GM21528 (cell line): ENCODE measurements around the gene PLPPR1.
"Not testable (repeated sequence)": the region's sequence is repeated elsewhere in the genome, so short reads cannot be mapped to it uniquely, and the experiment has no call there.

Experiments
- ATAC-seq: cut with Tn5 transposase; IDR thresholded peaks from one replicate; pipeline ENCODE4 v1.9.1; 2021; ENCODE audit warnings: mild to moderate bottlenecking, moderate library complexity; ENCODE audit not compliant: unreplicated experiment, low FRiP score

Gene PLPPR1

GRCh38 chr9:101039581-101039980 lies 11.1 kb downstream of the PLPPR1 start:
- not testable (repeated sequence) for ATAC-seq

DNA sequence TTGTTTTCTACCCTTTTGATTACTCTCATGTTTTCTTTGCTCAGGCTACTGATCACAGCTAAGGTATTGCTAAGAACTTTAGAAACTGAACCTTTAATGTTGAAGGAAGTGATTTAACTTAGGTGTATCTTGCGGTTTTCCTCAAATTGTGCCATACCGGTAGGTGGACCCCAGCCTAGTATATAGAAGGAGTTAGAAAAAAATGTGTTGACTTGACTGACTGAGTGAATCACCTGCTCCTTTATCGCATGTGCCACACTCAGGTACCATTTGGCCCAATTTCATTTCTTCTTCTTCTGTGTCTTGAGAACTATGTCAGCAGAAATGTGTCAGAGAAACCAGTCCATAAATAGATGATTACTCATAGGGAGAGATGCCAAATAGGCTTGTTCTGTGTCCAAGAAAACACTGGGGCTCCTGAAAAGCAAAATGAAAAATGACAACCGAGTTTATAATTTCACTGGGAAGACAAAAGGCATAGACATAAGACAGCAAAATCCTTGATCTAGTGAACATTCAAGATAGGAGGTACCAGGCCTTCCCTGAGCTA lies 19.4 kb downstream of the PLPPR1 start:
- ATAC-seq = no peak

GRCh38 chr9:101050650-101051049 lies 22.1 kb downstream of the PLPPR1 start:
- no peak for ATAC-seq

DNA sequence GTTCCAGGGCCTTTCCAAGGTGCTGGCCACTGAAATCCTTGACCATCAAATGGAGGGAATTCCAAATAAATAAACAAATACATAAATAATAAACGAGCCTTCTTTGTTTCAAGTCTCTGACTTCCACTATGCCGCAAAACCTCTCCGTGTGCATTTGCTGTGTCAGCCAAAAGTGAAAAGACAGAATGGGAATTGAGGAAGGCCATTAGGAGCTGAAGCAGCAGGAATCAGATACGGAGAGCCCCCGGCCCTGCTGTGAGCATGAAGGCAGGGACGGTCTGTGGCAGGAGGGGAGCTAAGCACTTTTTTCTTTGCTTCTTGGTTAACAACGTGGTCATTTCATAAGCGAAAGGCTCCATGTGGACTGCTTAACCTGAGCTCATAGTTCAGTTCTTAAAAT lies 26.1 kb downstream of the PLPPR1 start:
- no peak for ATAC-seq

GRCh38 chr9:101055516-101055915 lies 27.0 kb downstream of the PLPPR1 start:
- ATAC-seq = no peak

DNA sequence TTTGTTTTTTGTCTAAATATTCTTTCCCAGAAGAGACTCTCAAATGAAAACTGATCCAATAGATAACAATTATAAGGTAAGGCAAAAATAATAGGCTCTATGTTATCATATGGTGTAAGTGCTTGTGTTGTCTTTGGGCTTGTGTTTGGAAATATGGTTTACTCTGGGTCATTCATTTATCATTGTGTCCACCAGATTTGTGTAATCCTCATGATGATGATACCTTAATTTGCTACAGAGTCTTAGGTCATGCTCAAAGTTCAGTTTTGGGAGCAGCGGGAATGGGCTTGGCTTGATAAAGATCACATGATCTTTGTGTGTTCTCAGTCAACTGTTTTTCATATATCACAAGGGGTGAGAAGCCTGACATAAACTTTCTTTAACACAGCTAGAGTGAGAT lies 34.2 kb downstream of the PLPPR1 start:
- no peak for ATAC-seq

- no peak for ATAC-seq
These were observed 34.7 kb downstream of the PLPPR1 start for GRCh38 chr9:101063192-101063591.

DNA sequence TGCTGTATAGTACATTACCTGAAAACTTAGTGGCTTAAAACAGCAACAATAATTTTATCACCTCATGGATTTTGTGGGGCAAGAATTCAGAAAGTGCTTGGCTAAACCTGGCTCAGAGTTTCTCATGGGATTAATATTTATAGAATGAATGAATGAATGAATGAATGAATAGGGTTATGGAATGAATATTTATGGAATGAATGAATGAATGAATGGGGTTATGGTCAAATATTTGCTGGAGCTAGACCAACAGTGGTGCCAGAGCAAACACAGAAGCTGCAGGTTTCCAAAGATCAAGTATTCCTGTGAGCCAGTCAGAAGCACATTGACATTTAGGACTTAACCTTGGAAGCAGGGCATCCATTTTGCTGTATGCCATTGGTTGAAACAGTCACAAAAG lies 35.7 kb downstream of the PLPPR1 start:
- no peak for ATAC-seq

- ATAC-seq = no peak
These were observed 37.4 kb downstream of the PLPPR1 start for GRCh38 chr9:101065930-101066329.

DNA sequence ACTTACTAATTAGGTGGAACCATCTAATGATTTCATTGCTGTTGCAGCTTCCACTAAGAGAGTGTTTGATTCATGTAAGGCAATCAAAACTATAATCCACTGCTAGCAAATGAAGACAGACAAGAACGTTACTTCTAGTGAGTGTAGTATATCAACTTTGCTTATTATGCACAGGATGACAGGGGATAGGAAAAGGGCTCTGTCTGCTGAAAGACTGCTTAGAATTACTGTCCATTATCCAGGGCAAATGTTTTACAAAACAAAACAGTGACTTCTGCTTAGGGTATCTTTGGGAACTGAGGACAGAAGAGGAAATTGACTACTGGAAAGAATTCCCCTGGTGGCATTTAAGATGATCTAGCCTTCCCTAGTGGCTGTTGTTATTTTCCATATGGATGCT lies 40.2 kb downstream of the PLPPR1 start:
- ATAC-seq = no peak

DNA sequence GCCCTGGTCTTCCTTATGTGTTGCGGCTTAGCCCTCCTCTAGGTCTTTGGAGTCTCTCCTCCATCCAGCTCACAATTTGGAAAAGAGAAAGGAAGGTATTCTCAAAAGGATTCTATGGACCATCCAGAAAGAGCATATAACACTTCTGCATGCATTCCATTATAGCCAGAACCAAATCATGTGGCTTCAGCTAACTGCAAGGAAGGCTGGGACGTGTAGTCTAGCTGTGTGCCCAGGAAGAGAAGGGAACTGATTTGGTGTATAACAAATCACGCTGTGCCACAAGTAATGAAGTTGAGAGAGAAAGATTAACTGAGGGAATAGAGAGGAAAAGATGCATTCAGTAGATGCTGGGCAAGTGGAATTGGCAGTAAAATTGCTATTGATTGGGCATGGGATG lies 43.7 kb downstream of the PLPPR1 start:
- no peak for ATAC-seq

DNA sequence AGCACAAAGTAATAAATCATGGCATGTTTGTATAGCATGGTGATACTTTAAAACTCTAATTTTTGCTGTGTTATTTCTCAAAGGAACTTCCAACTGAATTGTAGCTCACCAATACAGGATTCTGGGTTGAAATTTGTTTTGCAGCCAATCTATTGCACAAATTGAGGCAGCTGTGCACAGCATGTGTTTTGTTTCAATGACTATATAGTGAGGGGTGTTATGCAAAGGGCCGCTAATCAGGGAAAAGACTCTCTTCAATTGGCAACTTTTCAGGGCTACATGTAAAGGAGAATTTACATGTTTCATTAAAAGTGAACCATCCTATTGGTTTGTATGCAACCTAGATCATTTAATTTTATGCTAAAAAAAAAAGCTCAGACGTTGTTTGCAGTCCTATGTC lies 44.6 kb downstream of the PLPPR1 start:
- no peak for ATAC-seq

DNA sequence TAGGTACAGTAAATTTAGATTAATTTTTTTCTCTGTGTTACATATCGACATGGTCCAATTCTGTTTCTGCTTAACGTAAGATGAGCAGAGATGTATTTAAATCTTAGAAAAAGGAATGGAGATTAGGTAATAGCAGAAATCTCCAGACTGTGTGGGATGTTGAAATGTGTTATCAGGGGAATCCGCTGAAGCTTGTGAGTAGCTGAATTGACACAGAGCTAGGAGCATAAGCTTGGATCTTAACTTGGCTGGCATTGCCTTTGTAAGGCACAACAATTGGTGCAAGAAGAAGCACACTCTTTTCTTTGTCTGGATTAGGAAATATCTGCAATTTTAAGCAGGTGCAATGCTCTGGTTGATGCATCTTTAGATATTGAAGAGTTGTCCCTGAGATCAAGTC lies 53.1 kb downstream of the PLPPR1 start:
- no peak for ATAC-seq

DNA sequence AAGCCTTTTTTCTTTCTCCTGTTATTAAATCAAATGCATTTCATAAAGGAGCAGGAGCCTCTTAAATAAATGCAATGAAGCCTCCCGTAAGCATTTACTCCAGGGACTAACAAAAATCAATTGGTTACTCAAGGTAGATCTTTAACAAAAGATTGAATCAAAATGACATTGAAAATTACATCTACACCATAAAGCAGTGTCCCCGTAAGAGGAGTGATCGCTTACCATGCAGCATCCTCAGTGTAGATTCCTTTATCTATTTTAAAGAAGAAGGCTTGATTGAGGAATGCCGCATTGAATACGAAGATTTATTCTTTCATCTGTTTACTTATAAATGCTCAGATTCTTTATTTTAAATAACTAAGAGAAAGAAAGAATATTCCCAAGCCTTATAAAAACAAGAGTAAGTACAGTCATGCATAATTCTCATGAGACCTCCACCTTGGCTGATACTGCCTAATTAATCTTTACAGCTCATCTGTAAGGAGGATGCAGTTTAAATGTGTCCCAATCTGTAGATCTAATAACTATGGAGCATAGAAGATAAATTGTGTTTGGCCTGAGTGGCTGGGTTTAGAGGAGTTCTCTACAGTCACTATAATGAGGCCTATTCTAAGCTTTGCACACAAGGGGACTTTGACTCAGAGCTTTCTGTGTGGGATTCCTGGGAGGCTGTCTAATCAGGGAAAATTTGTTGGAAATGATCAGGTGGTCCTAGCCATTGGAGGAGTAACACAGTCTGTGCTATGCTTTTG lies 55.1 kb downstream of the PLPPR1 start:
- ATAC-seq = no peak

GRCh38 chr9:101087426-101087825 lies 58.9 kb downstream of the PLPPR1 start:
- ATAC-seq = no peak

- ATAC-seq = no peak
These were observed 64.4 kb downstream of the PLPPR1 start for GRCh38 chr9:101092922-101093321.

- ATAC-seq = no peak
These were observed 65.1 kb downstream of the PLPPR1 start for GRCh38 chr9:101093620-101094019.

DNA sequence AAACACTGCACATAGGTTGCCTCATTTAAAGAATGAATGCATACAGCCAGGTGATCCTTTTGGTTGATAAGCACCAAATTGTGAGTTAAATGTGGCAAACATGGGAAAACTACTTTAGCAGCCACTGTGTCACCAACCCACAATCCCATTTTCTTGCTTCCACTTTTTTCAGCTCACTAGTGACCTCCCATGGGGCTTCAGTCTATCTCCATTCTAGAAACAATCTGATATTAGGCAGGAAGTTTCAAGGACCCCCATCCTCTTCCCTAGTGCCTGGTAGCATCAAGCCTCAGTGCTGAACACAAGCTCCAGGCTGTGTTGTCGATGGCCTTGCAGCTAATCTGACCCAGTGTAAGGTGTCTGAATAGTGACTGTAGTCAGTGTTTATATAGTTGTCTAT lies 66.2 kb downstream of the PLPPR1 start:
- no peak for ATAC-seq

DNA sequence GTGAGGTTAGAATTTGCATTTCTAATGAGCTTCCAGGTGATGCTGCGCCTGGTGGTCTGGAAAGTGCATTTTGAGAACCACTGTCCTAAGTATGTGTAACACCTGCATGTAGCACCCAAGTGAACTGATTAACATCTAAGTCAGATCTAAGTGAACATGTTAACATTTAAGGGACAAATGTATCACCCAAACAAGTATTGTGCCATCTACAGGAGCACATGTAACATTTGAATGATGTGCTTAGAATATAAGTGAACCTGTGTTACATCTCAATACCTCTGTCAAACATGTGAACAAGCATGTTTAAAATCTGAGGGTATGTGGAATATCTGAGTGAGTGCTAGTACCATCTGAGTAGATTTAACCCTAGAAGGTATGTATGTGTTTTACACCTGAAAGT lies 68.7 kb downstream of the PLPPR1 start:
- ATAC-seq = no peak

- ATAC-seq = no peak
These were observed 69.9 kb downstream of the PLPPR1 start for GRCh38 chr9:101098392-101098791.

GRCh38 chr9:101114317-101114716 lies 85.8 kb downstream of the PLPPR1 start:
- no peak for ATAC-seq

GRCh38 chr9:101115102-101115501 lies 86.6 kb downstream of the PLPPR1 start:
- no peak for ATAC-seq
